HG03575 (cell line): ENCODE data around the gene SLC25A12.

Experiments used
- ATAC-seq: cut with Tn5 transposase; IDR thresholded peaks from one replicate; pipeline ENCODE4 v1.9.1; 2021; ENCODE audit not compliant: unreplicated experiment, insufficient number of reproducible peaks, low FRiP score; ENCODE audit errors: extremely low read depth

SLC25A12 gene

GRCh38 chr2:171894612-171894947 is 536 bp upstream of the SLC25A12 start:
- no peak for ATAC-seq

GRCh38 chr2:171893196-171893823 is 734 bp downstream of the SLC25A12 start:
- no peak for ATAC-seq

- ATAC-seq, result no peak
Measured at GRCh38 chr2:171889808-171890207, 4.2 kb downstream of the SLC25A12 start.

- no peak for ATAC-seq
Measured at GRCh38 chr2:171889333-171889732, 4.7 kb downstream of the SLC25A12 start.

GRCh38 chr2:171883275-171883893 is 10.7 kb downstream of the SLC25A12 start:
- ATAC-seq, result no peak

- ATAC-seq, result no peak
Measured at GRCh38 chr2:171882089-171882769, 11.8 kb downstream of the SLC25A12 start.

- no peak for ATAC-seq
Measured at GRCh38 chr2:171880774-171881173, 13.3 kb downstream of the SLC25A12 start.

GRCh38 chr2:171879865-171880264 is 14.2 kb downstream of the SLC25A12 start:
- ATAC-seq, result no peak

- no peak for ATAC-seq
Measured at GRCh38 chr2:171878481-171878993, 15.5 kb downstream of the SLC25A12 start.

GRCh38 chr2:171874963-171875362 is 19.1 kb downstream of the SLC25A12 start:
- ATAC-seq, result no peak

- no peak for ATAC-seq
Measured at GRCh38 chr2:171874517-171874916, 19.5 kb downstream of the SLC25A12 start.

- no peak for ATAC-seq
Measured at GRCh38 chr2:171864357-171864985, 29.6 kb downstream of the SLC25A12 start.

- ATAC-seq, result no peak
Measured at GRCh38 chr2:171862501-171862900, 31.5 kb downstream of the SLC25A12 start.

GRCh38 chr2:171858397-171858958 is 35.6 kb downstream of the SLC25A12 start:
- no peak for ATAC-seq

- ATAC-seq, result no peak
Measured at GRCh38 chr2:171855401-171855800, 38.6 kb downstream of the SLC25A12 start.

GRCh38 chr2:171852366-171852888 is 41.6 kb downstream of the SLC25A12 start:
- no peak for ATAC-seq

- no peak for ATAC-seq
Measured at GRCh38 chr2:171847627-171848026, 46.4 kb downstream of the SLC25A12 start.

GRCh38 chr2:171846894-171847293 is 47.1 kb downstream of the SLC25A12 start:
- no peak for ATAC-seq

GRCh38 chr2:171841996-171842395 is 52.0 kb downstream of the SLC25A12 start:
- no peak for ATAC-seq
